Stimulated activated CD8-positive, alpha-beta memory T cell treated with anti-CD3 and anti-CD28 coated beads, Interleukin-7, amount 100 ng/mL, for 4 hours (primary cell): ENCODE measurements around the gene SIDT2.
"Not testable (repeated sequence)": the region's sequence is repeated elsewhere in the genome, so short reads cannot be mapped to it uniquely, and the experiment has no call there.

Source experiments
- DNase-seq, 2 donors: peaks; one replicate each; pipeline ENCODE4 v3.0.0-alpha.2; 2020; ENCODE audit warnings: low read depth in 2 of 2

SIDT2 gene

DNA sequence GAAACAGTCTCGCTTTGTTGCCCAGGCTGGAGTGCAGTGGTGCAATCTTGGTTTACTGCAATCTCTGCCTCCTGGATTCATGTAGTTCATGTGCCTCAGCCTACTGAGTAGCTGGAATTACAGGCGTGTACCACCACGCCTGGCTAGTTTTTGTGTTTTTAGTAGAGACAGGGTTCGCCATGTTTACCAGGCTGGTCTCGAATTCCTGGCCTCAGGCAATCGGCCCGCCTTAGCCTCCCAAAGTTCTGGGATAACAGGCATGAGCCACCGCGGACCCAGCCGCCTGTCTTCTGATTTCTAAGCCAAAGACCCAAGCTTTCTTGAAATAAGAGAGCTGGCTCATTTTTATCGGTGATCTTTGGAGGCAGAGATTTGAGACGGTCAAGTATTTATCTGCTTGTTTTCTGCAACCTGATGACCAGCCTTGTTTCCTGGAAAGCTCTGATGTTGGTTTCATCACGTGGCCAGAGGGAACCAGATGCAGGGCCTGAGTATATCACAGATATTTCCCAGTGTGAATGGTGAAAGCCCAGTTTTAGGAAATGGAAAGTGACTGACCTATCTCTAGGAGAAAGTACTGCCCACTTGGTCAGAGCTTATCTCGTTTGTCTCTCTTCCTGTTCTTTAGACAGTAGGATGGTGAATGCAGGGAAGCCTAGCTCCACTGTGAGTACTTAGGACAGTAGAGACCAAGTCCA lies 5.7 kb upstream of the SIDT2 start:
- no peak for DNase-seq

DNA sequence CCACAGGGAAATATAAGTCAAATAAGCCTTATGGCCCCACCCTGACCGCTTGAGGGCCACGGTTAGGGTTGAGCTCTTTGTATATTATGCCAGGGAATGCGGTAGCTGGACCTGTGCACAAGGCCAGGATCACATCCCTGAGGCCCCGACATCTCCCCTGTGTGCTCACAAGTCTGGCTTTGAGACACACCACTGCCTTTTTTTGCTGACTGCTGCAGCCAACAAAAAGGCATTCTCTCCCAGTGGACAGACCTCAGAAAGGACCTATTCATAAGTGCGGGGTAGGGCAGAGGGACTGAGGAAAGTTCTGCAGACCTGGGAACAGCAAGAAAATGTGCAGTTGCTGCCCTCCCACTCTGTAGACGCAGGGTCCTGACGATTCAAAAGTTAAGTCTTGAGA lies 3.4 kb upstream of the SIDT2 start:
- DNase-seq: no peak

GRCh38 chr11:117175781-117176180 lies 2.8 kb upstream of the SIDT2 start:
- no peak for DNase-seq

- no peak for DNase-seq
Measured at GRCh38 chr11:117176186-117176585, 2.4 kb upstream of the SIDT2 start.

- DNase-seq: no peak
Measured at GRCh38 chr11:117177534-117178209, 871 bp upstream of the SIDT2 start.

- peak in 1 of 2 donors; percentile 36 for DNase-seq
Measured at GRCh38 chr11:117179048-117179999, 781 bp downstream of the SIDT2 start.

- DNase-seq: no peak
Measured at GRCh38 chr11:117180020-117180419, 1.5 kb downstream of the SIDT2 start.

GRCh38 chr11:117180661-117181585 lies 2.4 kb downstream of the SIDT2 start:
- DNase-seq: peak in 1 of 2 donors; percentile 20

- DNase-seq: no peak
Measured at GRCh38 chr11:117181586-117182550, 3.3 kb downstream of the SIDT2 start.

DNA sequence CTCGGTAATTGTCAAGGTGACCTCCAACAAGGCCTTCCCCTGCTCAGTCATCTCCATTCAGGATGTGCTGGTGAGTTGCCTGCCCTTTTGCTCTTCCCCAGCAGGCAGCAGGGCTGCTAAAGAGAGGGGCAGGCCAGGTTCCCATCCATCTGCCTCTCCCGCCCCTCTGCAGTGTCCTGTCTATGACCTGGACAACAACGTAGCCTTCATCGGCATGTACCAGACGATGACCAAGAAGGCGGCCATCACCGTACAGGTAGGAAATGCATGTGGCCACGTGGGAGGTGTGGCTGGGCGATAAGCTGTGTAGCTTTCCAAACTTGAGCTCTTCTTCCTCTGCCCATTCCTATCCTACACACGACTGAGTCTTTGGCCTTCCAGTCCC lies 4.0 kb downstream of the SIDT2 start:
- no peak for DNase-seq

DNA sequence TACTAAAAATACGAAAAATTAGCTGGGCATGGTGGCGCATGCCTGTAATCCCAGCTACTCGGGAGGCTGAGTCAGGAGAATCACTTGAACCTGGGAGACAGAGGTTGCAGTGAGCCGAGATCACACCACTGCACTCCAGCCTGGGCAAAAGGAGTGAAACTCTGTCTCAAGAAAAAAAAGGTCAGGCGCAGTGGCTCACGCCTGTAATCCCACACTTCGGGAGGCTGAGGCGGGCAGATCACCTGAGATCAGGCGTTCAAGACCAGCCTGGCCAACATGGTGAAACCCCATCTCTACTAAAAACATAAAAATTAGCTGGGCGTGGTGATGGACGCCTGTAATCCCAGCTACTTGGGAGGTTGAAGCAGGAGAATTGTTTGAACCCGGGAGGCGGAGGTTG lies 4.6 kb downstream of the SIDT2 start:
- not testable (repeated sequence) for DNase-seq

DNA sequence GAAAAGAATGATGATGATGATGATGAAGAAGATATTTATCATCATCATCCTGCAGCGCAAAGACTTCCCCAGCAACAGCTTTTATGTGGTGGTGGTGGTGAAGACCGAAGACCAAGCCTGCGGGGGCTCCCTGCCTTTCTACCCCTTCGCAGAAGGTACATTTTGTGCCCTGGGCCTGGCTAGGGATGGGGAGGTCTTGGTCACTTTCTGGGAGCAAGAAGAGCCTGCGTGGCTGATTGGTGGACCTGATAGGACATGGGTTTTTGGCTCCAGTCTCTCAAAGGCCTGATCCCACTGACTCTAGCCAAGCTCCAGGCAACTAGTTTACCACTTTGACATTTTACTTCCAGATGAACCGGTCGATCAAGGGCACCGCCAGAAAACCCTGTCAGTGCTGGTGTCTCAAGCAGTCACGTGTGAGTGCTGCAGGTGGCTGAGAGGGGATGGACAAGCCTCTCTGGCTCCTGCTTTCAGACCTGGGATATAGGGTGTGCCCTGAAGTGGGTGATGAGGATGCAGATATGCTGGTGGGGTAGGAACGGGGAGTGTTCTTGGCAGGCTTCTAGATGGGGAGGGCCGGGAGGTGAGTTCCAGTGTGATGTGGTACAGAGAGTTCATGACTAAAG lies 5.3 kb downstream of the SIDT2 start:
- no peak for DNase-seq

DNA sequence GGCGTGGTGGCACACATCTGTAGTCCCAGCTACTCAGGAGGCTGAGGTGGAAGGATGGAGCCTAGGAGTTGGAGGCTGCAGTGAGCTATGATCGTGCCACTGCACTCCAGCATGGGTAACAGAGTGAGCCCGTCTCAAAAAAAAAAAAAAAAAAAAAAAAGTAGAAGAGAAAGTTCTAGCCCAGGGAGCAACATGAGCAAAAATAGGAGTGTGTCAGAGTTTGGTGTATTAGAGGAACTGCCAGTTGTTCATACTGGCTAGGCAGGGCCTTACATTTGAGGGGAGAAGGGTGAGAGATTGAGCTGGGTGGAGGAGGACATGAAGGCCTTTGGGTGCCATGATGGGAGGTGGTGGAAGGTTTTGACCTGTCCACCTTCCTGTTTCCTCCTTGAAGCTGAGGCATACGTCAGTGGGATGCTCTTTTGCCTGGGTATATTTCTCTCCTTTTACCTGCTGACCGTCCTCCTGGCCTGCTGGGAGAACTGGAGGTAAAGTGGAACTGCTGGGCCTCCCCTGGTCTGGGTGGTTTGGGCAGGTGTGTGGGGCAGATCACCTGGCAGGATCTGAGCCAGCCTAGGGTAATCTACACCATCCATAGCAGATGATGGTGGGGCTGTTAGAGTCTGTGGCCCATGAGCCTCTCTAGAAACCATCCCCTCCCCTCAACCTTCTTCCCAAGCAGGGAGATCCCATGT lies 7.3 kb downstream of the SIDT2 start:
- no peak for DNase-seq

- no peak for DNase-seq
Measured at GRCh38 chr11:117186431-117186761, 7.9 kb downstream of the SIDT2 start.

GRCh38 chr11:117187007-117187406 lies 8.5 kb downstream of the SIDT2 start:
- DNase-seq: no peak

DNA sequence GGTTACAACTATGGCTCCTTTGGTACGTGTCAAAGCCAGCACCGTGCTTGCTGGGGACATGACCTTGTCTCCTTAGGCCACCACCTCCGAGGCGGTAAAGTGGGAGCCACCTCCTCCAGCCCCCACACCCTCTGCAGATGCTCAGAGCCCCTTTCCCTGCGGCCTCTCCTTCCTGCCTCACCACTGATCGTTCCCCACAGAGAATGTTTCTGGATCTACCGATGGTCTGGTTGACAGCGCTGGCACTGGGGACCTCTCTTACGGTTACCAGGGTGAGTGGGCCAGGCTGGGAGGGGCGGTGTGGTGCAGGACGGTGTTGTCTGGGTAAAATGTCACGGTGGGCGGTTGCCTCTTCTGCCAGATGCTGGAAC lies 8.9 kb downstream of the SIDT2 start:
- no peak for DNase-seq

- DNase-seq: no peak
Measured at GRCh38 chr11:117187799-117188481, 9.4 kb downstream of the SIDT2 start.

DNA sequence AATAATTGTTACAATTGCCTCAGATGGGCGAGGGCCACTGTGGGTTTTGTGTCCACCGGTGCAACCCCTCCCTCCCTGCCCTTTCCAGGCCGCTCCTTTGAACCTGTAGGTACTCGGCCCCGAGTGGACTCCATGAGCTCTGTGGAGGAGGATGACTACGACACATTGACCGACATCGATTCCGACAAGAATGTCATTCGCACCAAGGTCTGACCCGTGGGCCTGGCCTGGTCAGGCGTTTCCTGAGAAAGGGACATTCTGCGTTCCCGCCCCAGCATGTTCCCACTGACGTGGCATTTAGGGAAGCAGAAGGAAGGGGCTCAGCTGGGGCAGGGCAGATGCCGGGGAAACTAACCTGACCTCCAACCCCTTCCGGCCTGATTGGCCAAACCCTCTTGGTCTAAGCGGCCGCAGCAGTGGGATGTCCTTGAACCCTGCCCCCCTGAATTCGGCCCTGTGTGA lies 10.1 kb downstream of the SIDT2 start:
- DNase-seq: no peak
